ENCODE results near the gene AMPD1.

DNA sequence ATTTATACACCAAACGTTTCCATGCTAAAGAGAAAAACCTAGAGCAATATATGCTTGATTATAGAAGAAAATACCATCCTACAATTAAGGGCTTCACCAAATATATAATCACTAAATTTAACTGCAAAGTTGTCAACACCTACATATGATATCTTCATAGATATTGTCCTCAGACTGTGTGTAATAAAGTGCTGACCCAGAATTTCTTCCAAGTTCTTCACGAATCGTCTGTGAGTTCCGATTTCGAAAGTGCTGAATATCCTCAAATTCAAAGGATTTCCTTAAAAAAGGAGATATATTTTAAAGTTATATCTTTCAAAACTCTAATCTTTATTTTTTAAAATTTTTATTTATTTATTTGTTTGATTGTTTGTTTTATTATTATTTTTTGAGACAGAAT lies 72.0 kb downstream of the AMPD1 start:
- TF ChIP-seq, protein P1, sequence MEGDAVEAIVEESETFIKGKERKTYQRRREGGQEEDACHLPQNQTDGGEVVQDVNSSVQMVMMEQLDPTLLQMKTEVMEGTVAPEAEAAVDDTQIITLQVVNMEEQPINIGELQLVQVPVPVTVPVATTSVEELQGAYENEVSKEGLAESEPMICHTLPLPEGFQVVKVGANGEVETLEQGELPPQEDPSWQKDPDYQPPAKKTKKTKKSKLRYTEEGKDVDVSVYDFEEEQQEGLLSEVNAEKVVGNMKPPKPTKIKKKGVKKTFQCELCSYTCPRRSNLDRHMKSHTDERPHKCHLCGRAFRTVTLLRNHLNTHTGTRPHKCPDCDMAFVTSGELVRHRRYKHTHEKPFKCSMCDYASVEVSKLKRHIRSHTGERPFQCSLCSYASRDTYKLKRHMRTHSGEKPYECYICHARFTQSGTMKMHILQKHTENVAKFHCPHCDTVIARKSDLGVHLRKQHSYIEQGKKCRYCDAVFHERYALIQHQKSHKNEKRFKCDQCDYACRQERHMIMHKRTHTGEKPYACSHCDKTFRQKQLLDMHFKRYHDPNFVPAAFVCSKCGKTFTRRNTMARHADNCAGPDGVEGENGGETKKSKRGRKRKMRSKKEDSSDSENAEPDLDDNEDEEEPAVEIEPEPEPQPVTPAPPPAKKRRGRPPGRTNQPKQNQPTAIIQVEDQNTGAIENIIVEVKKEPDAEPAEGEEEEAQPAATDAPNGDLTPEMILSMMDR (IDR thresholded peaks at IDR 0.05): no peak
- no peak for TF ChIP-seq POLR2A (IDR thresholded peaks at IDR 0.05)
